Neutrophil (primary cell): ENCODE measurements around the gene CCDC171.
A peak's percentile ranks its signal among the peaks of the same experiment; 100 is the strongest.

Experiments used
- H3K27ac ChIP-seq: fragments of 200-600 bp; sonication (generic); 2 replicates; pipeline ENCODE4 v1.5.1; 2016; ENCODE audit warnings: mild to moderate bottlenecking, moderate library complexity
- H3K27me3 ChIP-seq: fragments of 200-600 bp; sonication (generic); 2 replicates; pipeline ENCODE4 v1.6.0; 2016; ENCODE audit warnings: mild to moderate bottlenecking
- H3K36me3 ChIP-seq: fragments of 200-600 bp; sonication (generic); 2 replicates; pipeline ENCODE4 v1.5.1; 2017
- H3K4me1 ChIP-seq, 2 experiments: fragments of 200-600 bp in 1 of 2; sonication (generic) in 1 of 2; 1 replicate in 1 of 2; 2 replicates in 1 of 2; pipeline versions ENCODE4 v1.5.1 to v1.6.1; 2013 to 2016; ENCODE audit warnings: low read depth in 1 of 2, low read length in 1 of 2, mild to moderate bottlenecking in 1 of 2, moderate library complexity in 1 of 2; ENCODE audit not compliant: control insufficient read depth in 1 of 2, insufficient read depth in 1 of 2
- H3K4me3 ChIP-seq, 2 experiments: fragments of 200-600 bp in 1 of 2; sonication (generic) in 1 of 2; 1 replicate in 1 of 2; 2 replicates in 1 of 2; pipeline ENCODE4 v1.5.1; 2013 to 2016; ENCODE audit warnings: low read depth in 1 of 2, low read length in 1 of 2, mild to moderate bottlenecking in 1 of 2, moderate library complexity in 1 of 2
- H3K9me3 ChIP-seq: fragments of 200-600 bp; sonication (generic); 2 replicates; pipeline ENCODE4 v1.5.1; 2016
- TF ChIP-seq, protein P1 (sequence below): fragments of 200-600 bp; sonication (generic); IDR thresholded peaks from 2 replicates; pipeline ENCODE4 v1.5.1; 2016; ENCODE audit warnings: antibody characterized with exemption

CCDC171 gene

DNA sequence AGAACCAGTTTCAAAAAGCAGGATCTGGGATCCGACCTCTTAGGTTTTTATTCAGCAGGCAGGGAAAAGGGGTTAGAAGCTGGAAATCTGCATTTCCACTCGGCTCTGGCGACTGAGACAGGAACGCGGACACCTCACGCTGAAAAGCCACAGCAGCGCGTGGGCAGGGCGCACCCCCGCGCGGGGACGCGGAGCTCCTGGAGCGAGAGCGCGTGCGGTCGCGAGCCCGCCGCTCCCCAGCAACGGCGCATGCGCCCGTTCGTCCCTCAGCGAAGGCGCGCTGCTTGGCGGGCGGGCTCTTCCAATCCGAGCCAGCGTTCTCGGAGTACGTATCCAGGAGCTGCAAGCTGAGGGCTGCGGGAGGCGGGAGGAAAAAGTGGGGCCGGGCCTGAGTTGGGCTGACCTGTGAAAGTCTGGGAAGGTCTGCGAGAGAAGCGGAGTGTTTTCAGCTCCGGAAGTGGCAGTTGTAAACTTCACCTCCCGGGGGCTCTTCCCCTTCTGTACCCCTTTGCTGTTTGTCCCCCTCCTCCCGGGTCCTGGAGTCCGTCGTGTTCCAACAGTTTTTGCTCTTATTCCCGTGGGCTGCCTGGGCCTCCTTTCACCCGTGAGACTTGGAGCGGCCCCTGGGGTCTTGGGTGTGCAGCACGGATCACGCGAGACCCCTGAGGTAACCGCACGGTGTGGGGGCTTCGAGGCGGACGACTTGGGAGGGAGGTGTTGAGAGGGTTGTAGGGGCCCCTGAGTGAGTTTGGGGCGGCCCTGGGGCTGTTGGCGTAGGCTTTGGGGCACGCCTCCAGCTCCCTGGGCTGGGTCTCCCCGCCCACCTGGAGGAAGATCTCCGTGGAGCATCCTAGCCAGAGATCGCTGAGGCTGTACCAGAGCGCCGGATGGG lies at the start of gene CCDC171:
CCDC171 (plus strand) TSS at position 408 of the 892 bp plus-strand sequence. CDS start 11,046 bp downstream, outside the sequence.
- TF ChIP-seq, protein P1, sequence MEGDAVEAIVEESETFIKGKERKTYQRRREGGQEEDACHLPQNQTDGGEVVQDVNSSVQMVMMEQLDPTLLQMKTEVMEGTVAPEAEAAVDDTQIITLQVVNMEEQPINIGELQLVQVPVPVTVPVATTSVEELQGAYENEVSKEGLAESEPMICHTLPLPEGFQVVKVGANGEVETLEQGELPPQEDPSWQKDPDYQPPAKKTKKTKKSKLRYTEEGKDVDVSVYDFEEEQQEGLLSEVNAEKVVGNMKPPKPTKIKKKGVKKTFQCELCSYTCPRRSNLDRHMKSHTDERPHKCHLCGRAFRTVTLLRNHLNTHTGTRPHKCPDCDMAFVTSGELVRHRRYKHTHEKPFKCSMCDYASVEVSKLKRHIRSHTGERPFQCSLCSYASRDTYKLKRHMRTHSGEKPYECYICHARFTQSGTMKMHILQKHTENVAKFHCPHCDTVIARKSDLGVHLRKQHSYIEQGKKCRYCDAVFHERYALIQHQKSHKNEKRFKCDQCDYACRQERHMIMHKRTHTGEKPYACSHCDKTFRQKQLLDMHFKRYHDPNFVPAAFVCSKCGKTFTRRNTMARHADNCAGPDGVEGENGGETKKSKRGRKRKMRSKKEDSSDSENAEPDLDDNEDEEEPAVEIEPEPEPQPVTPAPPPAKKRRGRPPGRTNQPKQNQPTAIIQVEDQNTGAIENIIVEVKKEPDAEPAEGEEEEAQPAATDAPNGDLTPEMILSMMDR, result peak; percentile 16
- Histone ChIP-seq H3K36me3 (no peaks in the 10 kb centered on the region), H3K4me3 (peak within 1 kb of the TSS; percentile 71 to 85), H3K27ac (peak within 1 kb of the TSS; percentile 43), H3K27me3 (peaks cover 17% of the 10 kb centered on the region), H3K4me1 (peaks cover 31 to 39% of the 10 kb centered on the region in 2 experiments), H3K9me3 (no peaks in the 10 kb centered on the region)

DNA sequence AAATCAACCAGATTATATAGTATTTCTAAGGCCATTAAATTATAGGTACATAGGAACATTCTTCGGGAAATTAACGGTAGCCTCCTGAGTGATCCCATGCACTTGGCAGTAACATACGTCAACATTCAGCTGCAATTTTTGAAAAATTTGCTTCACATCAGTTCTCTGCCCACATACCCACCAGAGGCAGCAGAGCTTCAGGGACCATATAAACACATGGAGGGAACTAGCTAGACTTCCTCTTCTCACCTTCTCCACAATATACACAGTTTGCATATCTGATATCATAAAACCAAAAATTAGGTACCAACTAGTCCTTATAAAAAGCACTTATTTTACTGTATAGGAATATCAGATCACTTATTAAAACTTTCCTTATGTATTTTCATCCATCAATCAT lies 46.9 kb upstream of the CCDC171 start:
- TF ChIP-seq, protein P1, result no peak
- peaks cover 65% of the 10 kb centered on the region for H3K36me3 ChIP-seq
- no peak overlapping the region for H3K27ac ChIP-seq
- H3K27me3 ChIP-seq, result no peaks in the 10 kb centered on the region
- no peaks in the 10 kb centered on the region for H3K9me3 ChIP-seq
- H3K4me1 ChIP-seq, result peaks cover 10 to 15% of the 10 kb centered on the region in 2 experiments
- no peak overlapping the region for H3K4me3 ChIP-seq

DNA sequence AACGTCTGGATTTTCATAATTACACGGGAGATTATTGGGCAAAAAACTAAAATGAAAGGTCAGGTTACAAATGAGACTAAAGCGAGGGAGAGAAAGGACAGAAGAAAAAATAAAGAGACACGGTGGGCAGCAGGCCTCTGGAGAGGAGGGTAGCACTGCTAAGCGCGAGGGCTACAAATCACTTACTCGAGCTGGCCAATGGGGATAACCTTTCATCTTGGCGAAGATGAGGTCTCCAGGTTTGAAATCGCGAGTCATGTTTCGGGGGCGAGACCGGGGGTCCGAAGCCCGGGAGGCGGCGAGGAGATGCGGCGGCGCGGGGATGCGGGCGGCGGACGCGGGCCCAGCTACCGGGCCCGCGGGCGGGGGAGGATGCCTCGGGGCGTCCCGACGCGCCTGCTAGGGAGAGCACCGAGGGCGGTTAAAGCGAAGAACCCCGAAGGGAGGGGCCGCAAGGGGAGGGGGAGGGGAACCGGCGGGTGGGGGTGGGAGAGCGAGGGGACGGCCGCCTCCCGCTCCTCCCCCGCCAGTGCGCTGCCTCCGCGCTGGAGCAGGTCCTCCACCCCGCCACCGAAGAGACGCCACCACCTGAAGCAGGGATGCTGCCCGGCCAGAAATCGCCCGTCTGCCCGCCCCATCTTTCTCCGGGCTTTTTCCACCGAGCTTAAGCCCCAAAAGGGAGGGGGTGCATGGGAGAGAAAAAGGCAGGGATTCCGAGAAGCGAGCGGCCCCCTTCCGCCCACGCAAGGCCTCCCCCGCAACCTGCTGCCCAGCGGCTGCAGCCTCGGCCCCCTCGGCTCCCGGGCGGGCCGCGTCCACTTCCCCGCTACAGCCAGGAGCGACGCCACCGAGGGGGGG lies 42.7 kb upstream of the CCDC171 start:
- Histone ChIP-seq H3K36me3 (peaks cover 38% of the 10 kb centered on the region), H3K4me3 (peak overlapping the region; percentile 85 to 92), H3K27me3 (no peaks in the 10 kb centered on the region), H3K4me1 (peaks cover 27 to 37% of the 10 kb centered on the region in 2 experiments), H3K27ac (peak overlapping the region; percentile 94), H3K9me3 (no peaks in the 10 kb centered on the region)
- TF ChIP-seq, protein P1, result no peak

DNA sequence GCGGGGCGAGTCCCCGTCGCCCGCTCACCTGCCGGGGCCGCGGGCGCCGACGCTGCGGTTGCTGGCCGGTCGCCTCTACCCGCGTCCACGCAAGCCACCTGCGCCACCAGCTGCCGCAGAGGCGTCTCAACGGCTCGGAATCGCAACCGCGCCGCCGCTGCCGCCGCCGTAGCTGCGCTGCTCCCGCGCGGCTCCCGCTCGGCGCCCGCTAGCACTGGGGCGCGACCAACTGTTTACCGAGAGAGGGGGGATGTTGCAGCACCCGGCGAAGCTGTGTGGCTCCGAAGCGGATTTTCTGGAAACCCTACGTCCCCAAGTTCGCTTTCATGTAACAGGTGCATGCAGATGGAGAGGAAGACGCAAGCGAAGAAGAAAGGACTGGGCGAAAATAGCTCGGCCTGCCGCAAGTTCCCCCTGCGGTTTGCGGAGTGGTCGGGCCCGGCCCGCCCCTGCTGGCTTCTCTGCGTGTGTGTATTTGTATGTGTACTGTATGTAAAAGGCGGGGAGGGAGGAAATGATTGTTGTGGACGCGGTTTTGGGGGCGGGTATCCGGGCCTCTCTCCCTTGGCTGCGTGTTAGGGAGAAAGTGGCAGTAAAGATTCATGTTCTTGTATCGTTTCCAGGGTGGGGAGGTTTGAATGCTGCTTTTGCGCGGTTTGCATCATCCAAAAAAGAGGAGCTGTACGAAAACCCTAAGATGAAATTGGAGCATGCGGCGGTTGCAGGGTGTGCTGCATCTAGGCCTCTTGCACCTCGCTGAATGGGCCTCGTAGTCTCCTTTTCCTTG lies 41.9 kb upstream of the CCDC171 start, which contains the start of gene PSIP1:
PSIP1 (minus strand) TSS at position 182 of the 787 bp plus-strand sequence. CDS start 782 bp downstream, outside the sequence.
- H3K9me3 ChIP-seq, result no peaks in the 10 kb centered on the region
- peaks cover 29% of the 10 kb centered on the region for H3K36me3 ChIP-seq
- peak within 1 kb of the TSS; percentile 94 for H3K27ac ChIP-seq
- TF ChIP-seq, protein P1, result peak; percentile 50
- H3K27me3 ChIP-seq, result no peaks in the 10 kb centered on the region
- peaks cover 27 to 37% of the 10 kb centered on the region in 2 experiments for H3K4me1 ChIP-seq
- H3K4me3 ChIP-seq, result peak within 1 kb of the TSS; percentile 85 to 92

DNA sequence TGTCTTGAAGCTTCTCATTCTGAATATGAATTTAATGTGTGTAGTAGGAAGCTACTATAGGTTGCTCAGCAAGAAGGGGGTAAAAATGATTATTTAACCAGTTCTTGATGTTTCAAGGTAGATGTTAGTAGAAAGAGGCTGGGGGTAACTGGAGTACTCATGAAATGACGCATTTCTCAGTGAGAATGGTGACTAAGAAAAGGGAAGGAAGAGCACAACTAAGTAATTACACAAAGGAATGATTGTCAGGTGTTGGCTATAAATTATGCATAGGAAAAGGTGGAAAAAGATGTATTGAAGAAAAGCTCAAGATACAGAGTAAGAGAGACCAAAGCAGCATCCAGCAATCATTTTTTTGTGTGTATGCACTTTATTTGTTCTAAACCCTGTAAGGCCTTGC lies 40.6 kb upstream of the CCDC171 start:
- TF ChIP-seq, protein P1, result no peak
- Histone ChIP-seq H3K27ac (peak overlapping the region; percentile 52), H3K4me1 (peaks cover 27 to 37% of the 10 kb centered on the region in 2 experiments), H3K27me3 (no peaks in the 10 kb centered on the region), H3K9me3 (no peaks in the 10 kb centered on the region), H3K36me3 (peaks cover 17% of the 10 kb centered on the region), H3K4me3 (no peak overlapping the region)
